ENCODE measurements around the gene ARID3A.

The ARID3A gene

GRCh38 chr19:948842-949496 is 23.1 kb downstream of the ARID3A start:
- in situ Hi-C loops (cut with HindIII; ENCODE audit: low sequenced_read_pairs): no loop called here
- TF ChIP-seq, protein P1, sequence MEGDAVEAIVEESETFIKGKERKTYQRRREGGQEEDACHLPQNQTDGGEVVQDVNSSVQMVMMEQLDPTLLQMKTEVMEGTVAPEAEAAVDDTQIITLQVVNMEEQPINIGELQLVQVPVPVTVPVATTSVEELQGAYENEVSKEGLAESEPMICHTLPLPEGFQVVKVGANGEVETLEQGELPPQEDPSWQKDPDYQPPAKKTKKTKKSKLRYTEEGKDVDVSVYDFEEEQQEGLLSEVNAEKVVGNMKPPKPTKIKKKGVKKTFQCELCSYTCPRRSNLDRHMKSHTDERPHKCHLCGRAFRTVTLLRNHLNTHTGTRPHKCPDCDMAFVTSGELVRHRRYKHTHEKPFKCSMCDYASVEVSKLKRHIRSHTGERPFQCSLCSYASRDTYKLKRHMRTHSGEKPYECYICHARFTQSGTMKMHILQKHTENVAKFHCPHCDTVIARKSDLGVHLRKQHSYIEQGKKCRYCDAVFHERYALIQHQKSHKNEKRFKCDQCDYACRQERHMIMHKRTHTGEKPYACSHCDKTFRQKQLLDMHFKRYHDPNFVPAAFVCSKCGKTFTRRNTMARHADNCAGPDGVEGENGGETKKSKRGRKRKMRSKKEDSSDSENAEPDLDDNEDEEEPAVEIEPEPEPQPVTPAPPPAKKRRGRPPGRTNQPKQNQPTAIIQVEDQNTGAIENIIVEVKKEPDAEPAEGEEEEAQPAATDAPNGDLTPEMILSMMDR (IDR thresholded peaks at IDR 0.05; ENCODE audit: low read depth, low read length, missing control alignments): no peak
- DNase-seq (ENCODE audit: low read depth): no peak
- H3K4me3 ChIP-seq (ENCODE audit: low read depth, low read length): no peak overlapping the region

- no peak for DNase-seq (ENCODE audit: low read depth)
- TF ChIP-seq, protein P1 (IDR thresholded peaks at IDR 0.05; ENCODE audit: low read depth, low read length, missing control alignments): no peak
- no peak overlapping the region for H3K4me3 ChIP-seq (ENCODE audit: low read depth, low read length)
- in situ Hi-C loops (cut with HindIII; ENCODE audit: low sequenced_read_pairs): no loop called here
Measured at GRCh38 chr19:950352-951066, 24.7 kb downstream of the ARID3A start.

- DNase-seq (ENCODE audit: low read depth): no peak
- H3K4me3 ChIP-seq (ENCODE audit: low read depth, low read length): no peak overlapping the region
- TF ChIP-seq, protein P1 (IDR thresholded peaks at IDR 0.05; ENCODE audit: low read depth, low read length, missing control alignments): no peak
- in situ Hi-C loops (cut with HindIII; ENCODE audit: low sequenced_read_pairs): no loop called here
Measured at GRCh38 chr19:952049-952679, 26.3 kb downstream of the ARID3A start.

DNA sequence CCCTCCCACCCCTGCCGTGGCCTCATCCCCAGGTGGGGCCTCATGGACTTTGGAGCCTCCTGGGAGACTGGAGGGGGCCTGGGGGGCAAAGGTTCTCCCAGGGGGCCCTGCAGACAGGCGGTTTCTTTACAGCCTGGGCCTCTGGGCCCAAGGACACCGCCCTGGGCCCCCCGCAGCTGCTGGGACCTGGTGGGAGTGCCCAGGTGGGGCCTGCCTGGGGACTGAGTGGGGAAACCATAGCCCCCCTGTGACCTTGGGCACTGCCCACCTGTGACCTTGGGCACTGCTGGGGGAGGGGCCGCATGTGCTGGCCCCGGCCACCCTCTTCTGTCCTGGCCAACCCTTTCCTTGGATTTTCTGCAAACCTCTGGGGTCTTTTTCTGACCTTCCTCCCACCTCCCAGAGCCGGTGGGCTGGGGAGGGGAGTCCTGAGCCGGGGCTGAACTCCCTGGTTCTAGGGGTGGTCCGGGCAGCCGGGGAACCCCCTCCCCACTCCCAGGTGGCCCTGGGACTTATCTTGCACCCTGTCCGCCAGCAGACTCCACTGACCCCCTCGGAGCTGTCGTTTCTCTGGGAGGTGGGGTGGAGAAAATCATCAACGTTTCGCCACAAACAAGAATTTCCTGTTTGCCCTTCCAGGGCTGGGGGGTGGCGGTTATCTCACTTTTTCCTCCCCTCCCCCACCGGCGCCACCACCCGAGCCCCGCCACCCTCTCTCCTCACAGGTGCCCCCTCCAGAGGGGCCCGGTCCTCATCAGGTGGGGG is 27.0 kb downstream of the ARID3A start:
- in situ Hi-C loops (cut with HindIII; ENCODE audit: low sequenced_read_pairs): no loop called here
- DNase-seq (ENCODE audit: low read depth): no peak

DNA sequence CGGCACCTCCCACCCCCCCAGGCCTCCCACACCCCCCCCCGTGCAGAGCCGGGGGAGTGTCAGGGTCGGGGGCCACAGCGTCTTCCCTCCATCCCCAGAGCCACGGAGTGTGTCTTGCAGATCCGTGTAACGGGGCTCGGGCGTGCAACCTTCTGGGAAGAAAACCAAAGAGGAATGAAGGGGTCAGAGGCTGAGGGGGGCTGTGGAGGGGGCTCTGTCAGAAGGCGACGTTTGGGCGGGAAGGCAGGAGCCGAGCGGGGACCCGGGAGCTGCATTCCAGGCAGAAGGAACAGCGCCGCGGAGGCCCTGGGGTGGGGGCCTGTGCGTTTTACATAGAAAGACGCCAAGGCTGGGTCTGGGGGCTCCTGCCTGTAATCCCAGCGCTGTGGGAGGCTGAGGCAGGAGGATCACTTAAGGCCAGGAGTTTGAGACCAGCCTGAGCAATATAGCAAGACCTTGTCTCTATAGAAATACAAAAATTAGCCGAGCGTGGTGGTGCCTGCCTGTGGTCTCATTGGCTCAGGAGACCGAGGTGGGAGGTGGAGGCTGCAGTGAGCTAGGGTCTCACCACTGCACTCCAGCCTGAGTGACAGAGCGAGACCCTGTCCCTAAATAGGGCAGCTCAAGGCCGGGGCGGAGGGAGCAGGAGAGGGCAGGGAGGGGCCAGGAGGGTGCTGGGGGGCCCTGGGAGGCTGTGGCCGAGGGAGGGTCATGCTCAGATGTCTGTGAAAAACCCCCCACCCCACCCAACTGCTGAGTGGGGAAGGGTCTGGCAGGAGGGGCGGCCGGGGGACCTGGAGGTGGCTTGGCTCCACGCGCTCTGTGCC is 27.8 kb downstream of the ARID3A start:
- no peak for DNase-seq (ENCODE audit: low read depth)
- no peak overlapping the region for H3K4me3 ChIP-seq (ENCODE audit: low read depth, low read length)
- in situ Hi-C loops (cut with HindIII; ENCODE audit: low sequenced_read_pairs): no loop called here
- TF ChIP-seq, protein P1 (IDR thresholded peaks at IDR 0.05; ENCODE audit: low read depth, low read length, missing control alignments): no peak

More for the DNA sequence above, 27.0 kb downstream of the ARID3A start:
- H3K4me3 ChIP-seq (ENCODE audit: low read depth, low read length): no peak overlapping the region
- TF ChIP-seq, protein P1 (IDR thresholded peaks at IDR 0.05; ENCODE audit: low read depth, low read length, missing control alignments): no peak

Data from astrocyte of the cerebellum (primary cell).